GM19238 (cell line): ENCODE measurements around the gene DPH5.
"Not testable (repeated sequence)": the region's sequence is repeated elsewhere in the genome, so short reads cannot be mapped to it uniquely, and the experiment has no call there.

Source experiments
- DNase-seq: peaks from one replicate; pipeline ENCODE4 v3.0.0; 2011; ENCODE audit warnings: low spot score; ENCODE audit not compliant: insufficient read length

The DPH5 gene

GRCh38 chr1:101032129-101032528, 6.5 kb upstream of the DPH5 start:
- DNase-seq = not testable (repeated sequence)

GRCh38 chr1:101030881-101031280, 5.3 kb upstream of the DPH5 start:
- DNase-seq = no peak

GRCh38 chr1:101029184-101029583, 3.6 kb upstream of the DPH5 start:
- DNase-seq = no peak

- DNase-seq = no peak
These were observed 2.9 kb upstream of the DPH5 start for GRCh38 chr1:101028466-101028865.

- no peak for DNase-seq
These were observed 1.7 kb upstream of the DPH5 start for GRCh38 chr1:101027194-101027772.

- DNase-seq = no peak
These were observed 825 bp upstream of the DPH5 start for GRCh38 chr1:101026430-101026788.

GRCh38 chr1:101025283-101025656, 314 bp downstream of the DPH5 start:
- no peak for DNase-seq

GRCh38 chr1:101022294-101022693, 3.3 kb downstream of the DPH5 start:
- no peak for DNase-seq

- DNase-seq = no peak
These were observed 8.1 kb downstream of the DPH5 start for GRCh38 chr1:101017448-101017847.

- no peak for DNase-seq
These were observed 11.8 kb downstream of the DPH5 start for GRCh38 chr1:101013776-101014175.

GRCh38 chr1:101008229-101008834, 17.3 kb downstream of the DPH5 start:
- DNase-seq = no peak

- DNase-seq = no peak
These were observed 19.0 kb downstream of the DPH5 start for GRCh38 chr1:101006553-101006952.

- DNase-seq = no peak
These were observed 19.7 kb downstream of the DPH5 start for GRCh38 chr1:101005871-101006270.

- no peak for DNase-seq
These were observed 20.4 kb downstream of the DPH5 start for GRCh38 chr1:101005183-101005582.

- DNase-seq = no peak
These were observed 20.9 kb downstream of the DPH5 start for GRCh38 chr1:101004670-101005069.

GRCh38 chr1:101004061-101004460, 21.5 kb downstream of the DPH5 start:
- no peak for DNase-seq

- DNase-seq = no peak
These were observed 22.5 kb downstream of the DPH5 start for GRCh38 chr1:101003012-101003650.

- DNase-seq = peak; percentile 7
These were observed 23.0 kb downstream of the DPH5 start for GRCh38 chr1:101002551-101002950.

- no peak for DNase-seq
These were observed 25.3 kb downstream of the DPH5 start for GRCh38 chr1:101000131-101000873.

GRCh38 chr1:100998426-100998825, 27.2 kb downstream of the DPH5 start:
- no peak for DNase-seq

- no peak for DNase-seq
These were observed 30.2 kb downstream of the DPH5 start for GRCh38 chr1:100995198-100995988.
